K562 (cell line): ENCODE data around the gene ASPG. TPM values are rescaled to one million over a fixed set of nuclear protein-coding genes. Genes with fewer than 3 reads are reported as not detected.

Source experiments
- ATAC-seq: fragments of 200-7000 bp; cut with Tn5 transposase; 3 replicates; pipeline ENCODE4 v1.9.1; 2020; ENCODE audit warnings: moderate library complexity
- BruUV-seq: library from RNA; stranded (reverse); fragments of 400-500 nt; replicated peaks from 2 replicates; lab custom pipeline; 2021; lab: Mats Ljungman, UMichigan
- CTCF ChIA-PET: fragments of 300-600 bp; formaldehyde crosslinking; extraction: SDS; loops from one replicate; lab custom pipeline; 2021; ENCODE audit warnings: low intra/inter-chr PET ratio; lab: Yijun Ruan, JAX
- POLR2A ChIA-PET: fragments of 300-600, 350-650 bp; sonication (Branson Sonifier 250); formaldehyde crosslinking; extraction: SDS; loops from one replicate; lab custom pipeline; 2021; ENCODE audit warnings: antibody characterized with exemption, inconsistent platforms; lab: Yijun Ruan, JAX
- DNase-seq, 4 experiments: peaks; one replicate each; pipeline versions ENCODE4 v3.0.0 to v3.0.0-alpha.2; 2011 to 2018; ENCODE audit warnings: low spot score in 3 of 4, mixed read lengths in 3 of 4; ENCODE audit errors: extremely low read depth in 1 of 4
- FAIRE-seq: peaks from 2 replicates; lab custom pipeline; 2011; peaks lifted over from hg19 to GRCh38; lab: Jason Lieb, UNC
- H2AFZ ChIP-seq: 2 replicates; pipeline ENCODE4 v1.6.0; 2011; ENCODE audit warnings: low read depth, low read length, control low read depth, inconsistent platforms
- H3K27ac ChIP-seq: fragments of 200-600 bp; 3 replicates; pipeline ENCODE4 v1.8.0; 2011; ENCODE audit warnings: low read depth, mild to moderate bottlenecking, control low read depth, inconsistent platforms, low read length, moderate library complexity, mixed read lengths; ENCODE audit errors: extremely low read depth
- H3K27me3 ChIP-seq, 2 experiments: fragments of 300-600 bp in 1 of 2; 2 replicates in 1 of 2; 3 replicates in 1 of 2; pipeline versions ENCODE4 v1.6.0 to v1.8.0; 2011; ENCODE audit warnings: inconsistent platforms in 2 of 2, low read length in 2 of 2, mild to moderate bottlenecking in 1 of 2, mixed read lengths in 1 of 2, moderate library complexity in 1 of 2; ENCODE audit not compliant: control insufficient read depth in 2 of 2, insufficient read depth in 2 of 2
- H3K36me3 ChIP-seq: fragments of 300-600 bp; 3 replicates; pipeline ENCODE4 v1.8.0; 2011; ENCODE audit warnings: mild to moderate bottlenecking, low read length, inconsistent platforms; ENCODE audit not compliant: control insufficient read depth, insufficient read depth
- H3K4me1 ChIP-seq, 2 experiments: fragments of 200-600 bp in 1 of 2; replicated peaks in 1 of 2; 2 replicates in 1 of 2; 3 replicates in 1 of 2; pipeline versions ENCODE4 v1.5.1 to v1.8.0; 2011; ENCODE audit warnings: inconsistent platforms in 2 of 2, low read length in 2 of 2, mild to moderate bottlenecking in 1 of 2, mixed read lengths in 1 of 2, moderate library complexity in 1 of 2; ENCODE audit not compliant: control insufficient read depth in 2 of 2, insufficient read depth in 2 of 2
- H3K4me2 ChIP-seq: 2 replicates; pipeline ENCODE4 v1.6.1; 2011; ENCODE audit warnings: low read length, control low read depth, inconsistent platforms, mixed read lengths; ENCODE audit not compliant: insufficient read depth
- H3K4me3 ChIP-seq: fragments of 200-600 bp; sonication (generic), shearing (Covaris generic); 2 replicates; pipeline ENCODE4 v1.5.1; 2016; ENCODE audit warnings: control low read depth, inconsistent platforms
- H3K79me2 ChIP-seq: fragments of 200-600 bp; 3 replicates; pipeline ENCODE4 v1.8.0; 2011; ENCODE audit warnings: low read length, inconsistent platforms; ENCODE audit not compliant: control insufficient read depth, insufficient read depth
- H3K9ac ChIP-seq, 2 experiments: 2 replicates each; pipeline versions ENCODE4 v1.6.0 to v1.6.1; 2011; ENCODE audit warnings: low read depth in 2 of 2, low read length in 2 of 2, control low read depth in 1 of 2, inconsistent platforms in 1 of 2, mild to moderate bottlenecking in 1 of 2, mixed read lengths in 1 of 2; ENCODE audit not compliant: insufficient read depth in 1 of 2
- H3K9me1 ChIP-seq: one replicate; pipeline ENCODE4 v1.6.0; 2011; ENCODE audit warnings: inconsistent platforms, mild to moderate bottlenecking, low read length, moderate library complexity; ENCODE audit not compliant: control insufficient read depth, insufficient read depth
- H3K9me3 ChIP-seq: replicated peaks from 2 replicates; pipeline ENCODE4 v1.5.1; 2011; ENCODE audit warnings: low read depth, low read length, inconsistent platforms; ENCODE audit not compliant: control insufficient read depth, insufficient read depth
- H4K20me1 ChIP-seq: replicated peaks from 2 replicates; pipeline ENCODE4 v1.6.1; 2011; ENCODE audit warnings: low read length, inconsistent platforms, mixed read lengths; ENCODE audit not compliant: control insufficient read depth, insufficient read depth
- CBX8 ChIP-seq: fragments of 200-600 bp; sonication (generic); IDR thresholded peaks from 2 replicates; pipeline ENCODE4 v1.6.1; 2012; ENCODE audit warnings: borderline replicate concordance, mixed run types, low read depth, mild to moderate bottlenecking, moderate library complexity, mixed read lengths, low read length, control low read depth, inconsistent platforms; ENCODE audit not compliant: poor library complexity, severe bottlenecking; ENCODE audit errors: extremely low read depth
- CEBPZ ChIP-seq: fragments of 150-350 bp; IDR thresholded peaks from 2 replicates; pipeline ENCODE4 v1.6.1; 2014; ENCODE audit warnings: low read depth, mild to moderate bottlenecking, low read length, borderline replicate concordance
- CXXC5 ChIP-seq: fragments of 250-450 bp; sonication (Bioruptor Pico); IDR thresholded peaks from 2 replicates; pipeline ENCODE4 v1.8.0; 2022; ENCODE audit warnings: inconsistent platforms, mild to moderate bottlenecking, moderate library complexity
- HOXB6 ChIP-seq: fragments of 250-450 bp; sonication (Bioruptor Pico); IDR thresholded peaks from 2 replicates; pipeline ENCODE4 v1.5.1; 2022; ENCODE audit warnings: mild to moderate bottlenecking, borderline replicate concordance
- KLF16 ChIP-seq: IDR thresholded peaks from 2 replicates; pipeline ENCODE4 v1.6.1; 2016; ENCODE audit warnings: antibody characterized with exemption
- MAX ChIP-seq: sonication (generic); formaldehyde crosslinking; IDR thresholded peaks from 2 replicates; pipeline ENCODE4 v1.9.0; 2022; ENCODE audit warnings: mild to moderate bottlenecking, missing genetic modification reagents
- MXI1 ChIP-seq: IDR thresholded peaks from 2 replicates; pipeline ENCODE4 v1.6.1; 2011; ENCODE audit warnings: low read depth, mild to moderate bottlenecking, improper control_type of control experiment, low read length
- NR2C1 ChIP-seq, 2 experiments: fragments of 450-650 bp; IDR thresholded peaks; 2 replicates each; pipeline ENCODE4 v1.6.1; 2017; ENCODE audit warnings: mild to moderate bottlenecking in 2 of 2, antibody characterized with exemption in 1 of 2, inconsistent platforms in 1 of 2, missing compliant biosample characterization in 1 of 2, missing genetic modification characterization in 1 of 2
- NRF1 ChIP-seq, 2 experiments: fragments of 450-650 bp; IDR thresholded peaks in 1 of 2; conservative IDR thresholded peaks in 1 of 2; 2 replicates each; pipeline ENCODE4 v1.6.1; 2014; ENCODE audit warnings: mild to moderate bottlenecking in 2 of 2
- SLC30A9 ChIP-seq: fragments of 250-450 bp; sonication (Bioruptor Pico); IDR thresholded peaks from 2 replicates; pipeline ENCODE4 v1.8.0; 2022; ENCODE audit warnings: mild to moderate bottlenecking, moderate library complexity
- SNIP1 ChIP-seq: fragments of 450-650 bp; IDR thresholded peaks from 2 replicates; pipeline ENCODE4 v1.7.1; 2017; ENCODE audit warnings: low read depth, mild to moderate bottlenecking
- TSC22D4 ChIP-seq: fragments of 450-650 bp; IDR thresholded peaks from 2 replicates; pipeline ENCODE4 v1.6.1; 2016; ENCODE audit warnings: missing genetic modification characterization, missing biosample characterization, control low read depth
- ZNF311 ChIP-seq: fragments of 250-450 bp; sonication (Bioruptor Pico); IDR thresholded peaks from 2 replicates; pipeline ENCODE4 v1.4.0; 2020; ENCODE audit warnings: mild to moderate bottlenecking, moderate library complexity
- ZNF551 ChIP-seq: fragments of 250-450 bp; sonication (Bioruptor Pico); IDR thresholded peaks from 2 replicates; pipeline ENCODE4 v1.5.0; 2021; ENCODE audit warnings: mild to moderate bottlenecking, moderate library complexity
- ZNF57 ChIP-seq: fragments of 450-650 bp; formaldehyde crosslinking; IDR thresholded peaks from 2 replicates; pipeline ENCODE4 v1.4.0; 2020; ENCODE audit warnings: mild to moderate bottlenecking, moderate library complexity
- ZNF644 ChIP-seq: fragments of 200-800 bp; sonication (Bioruptor generic); IDR thresholded peaks from 2 replicates; pipeline ENCODE4 v1.6.1; 2016; ENCODE audit warnings: low read depth, missing genetic modification characterization, missing compliant biosample characterization
- WGBS: fragments of 100-300 bp; shearing (Covaris generic); methylation state at CpG from one replicate; pipeline ENCODE4 v1.1.6; 2016; ENCODE audit warnings: low coverage, mixed read lengths; ENCODE audit not compliant: insufficient coverage; ENCODE audit errors: missing lambda C conversion rate; 5-methylcytosine and 5-hydroxymethylcytosine counted together
- in situ Hi-C: fragments of 300-500 bp; cut with MboI; formaldehyde crosslinking; loops from 4 replicates; pipeline ENCODE4 v1.15.0; 2018; ENCODE audit warnings: inconsistent platforms, mixed read lengths
- intact Hi-C: fragments of 100-400 bp; cut with micrococcal nuclease; formaldehyde crosslinking; loops from 2 replicates; pipeline ENCODE4 v1.14.2; 2022
- polyA plus RNA-seq, 8 experiments: library from polyadenylated mRNA; depleted of rRNA in 4 of 8; stranded (reverse) in 5 of 8; unstranded in 3 of 8; fragments of >200 nt; fragmentation: Nextera tagmentation in 2 of 8; fragmentation: Illumina TruSeq in 1 of 8; extraction: Ambion mirVana in 2 of 8; extraction: Trizol in 1 of 8; gene quantifications; 2 replicates each; pipeline versions ENCODE4 v1.2.1 to v1.2.3, GENCODE V29; 2011 to 2014; ENCODE audit warnings: inconsistent platforms in 1 of 8, missing spikeins in 1 of 8
- total RNA-seq, 7 experiments: library from RNA; depleted of rRNA in 6 of 7; stranded (reverse); fragments of >200 nt in 6 of 7; fragmentation: Illumina TruSeq in 2 of 7; extraction: Trizol in 2 of 7; gene quantifications; 2 replicates each; pipeline versions ENCODE4 v1.2.1 to v1.2.3, GENCODE V29; 2011 to 2021; ENCODE audit warnings: low replicate concordance in 1 of 7

Gene ASPG
- total and polyA plus RNA-seq, 9 of the 15 experiments (the other 6 are each of a cell fraction or from before 2014, with no cell fraction given) = 0.18 TPM; not detected in 8

DNA sequence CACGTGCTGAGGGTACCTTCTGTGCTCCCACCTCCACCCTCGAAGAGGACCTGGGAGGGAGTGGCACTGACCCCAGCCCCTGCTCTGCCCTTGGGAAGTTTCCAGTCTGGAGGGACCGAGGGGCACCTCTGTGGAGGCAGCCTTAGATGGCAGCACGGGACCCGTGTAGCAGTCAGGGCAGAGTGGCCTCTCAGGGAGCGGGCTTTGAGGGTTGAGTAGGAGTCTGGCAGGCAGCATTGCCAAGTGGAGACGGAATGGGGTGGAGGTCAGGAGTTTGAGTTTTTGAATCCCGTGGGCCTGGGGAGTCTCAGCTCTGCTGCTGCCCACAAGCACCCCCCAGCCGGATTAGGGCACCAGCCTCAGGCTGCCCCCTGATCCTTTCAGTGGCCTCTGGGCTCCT is 74.5 kb downstream of the ASPG start:
- ChIA-PET CTCF (no interaction called here), POLR2A (interaction anchor here (0.6 kb wide), 1 partner anchor 848 kb away, joined by 3 read pairs; no protein-coding TSS in a partner anchor)
- no peak overlapping the region for H3K27ac ChIP-seq
- DNase-seq = no peak
- BruUV-seq = no TSS peak
- peaks cover 10% of the 10 kb centered on the region for H4K20me1 ChIP-seq
- TF ChIP-seq KLF16 = no peak
- TF ChIP-seq MXI1 = no peak
- no peak for TF ChIP-seq HOXB6 (CRISPR knock-in tag)
- no peak for TF ChIP-seq CEBPZ
- TF ChIP-seq TSC22D4 = no peak
- TF ChIP-seq CXXC5 = no peak
- TF ChIP-seq CBX8 = no peak
- TF ChIP-seq NR2C1 (IDR thresholded peaks at IDR 0.05) = no peak
- TF ChIP-seq NR2C1 (tag; IDR thresholded peaks at IDR 0.05) = no peak
- TF ChIP-seq SNIP1 = no peak
- no peak for TF ChIP-seq MAX (CRISPR knock-in tag)
- TF ChIP-seq ZNF551 (CRISPR knock-in tag) = no peak
- TF ChIP-seq ZNF311 (CRISPR knock-in tag) = no peak
- TF ChIP-seq SLC30A9 (CRISPR knock-in tag) = no peak
- no peak for TF ChIP-seq ZNF644 (tag)
- TF ChIP-seq NRF1 (conservative IDR thresholded peaks at IDR 0.05 in 1 of 2, IDR thresholded peaks at IDR 0.05 in 1 of 2) = no peak
- TF ChIP-seq ZNF57 (CRISPR knock-in tag) = no peak
- no peaks in the 10 kb centered on the region for H3K36me3 ChIP-seq
- no peaks in the 10 kb centered on the region; a peak in 1 of 5 replicates for H3K27me3 ChIP-seq
- H3K4me2 ChIP-seq = no peak overlapping the region
- no peaks in the 10 kb centered on the region for H3K79me2 ChIP-seq
- in situ Hi-C loops (no loop called here), intact Hi-C loops (no loop called here)
- no peak for ATAC-seq
- no peak overlapping the region for H3K4me3 ChIP-seq
- H3K9me1 ChIP-seq = no peaks in the 10 kb centered on the region
- no peak overlapping the region for H3K9ac ChIP-seq
- 5% methylated on average over 5 of the region's 9 CpGs for WGBS
- FAIRE-seq = no peak
- peaks cover 2 to 42% of the 10 kb centered on the region in 2 experiments; a peak in 3 of 5 replicates for H3K4me1 ChIP-seq
- no peak overlapping the region for H2AFZ ChIP-seq
- H3K9me3 ChIP-seq = no peaks in the 10 kb centered on the region
